Lower leg skin (tissue), 3 donors: ENCODE data around the gene FAM53B.

Experiments used
- CTCF ChIP-seq, 3 donors: fragments of 450-650 bp; IDR thresholded peaks; one replicate each; pipeline ENCODE4 v1.5.1; 2016; ENCODE audit warnings: antibody characterized with exemption in 3 of 3, mild to moderate bottlenecking in 3 of 3, moderate library complexity in 2 of 3
- POLR2A ChIP-seq, 2 donors: fragments of 450-650 bp; IDR thresholded peaks; one replicate each; pipeline ENCODE4 v1.6.1; 2016 to 2017; ENCODE audit warnings: antibody characterized with exemption in 2 of 2, mild to moderate bottlenecking in 1 of 2, moderate library complexity in 1 of 2

GRCh38 chr10:124663228-124663627, 81.0 kb downstream of the FAM53B start:
- no peak for TF ChIP-seq CTCF (IDR thresholded peaks at IDR 0.05)
- TF ChIP-seq POLR2A (IDR thresholded peaks at IDR 0.05): no peak
